NCI-H1048 (cell line): ENCODE data around the gene CLIC6.
"Not testable (repeated sequence)": the region's sequence is repeated elsewhere in the genome, so short reads cannot be mapped to it uniquely, and the experiment has no call there.

Experiments used
- DNase-seq: peaks from one replicate; lab custom pipeline; 2025; lab: John Stamatoyannopoulos, UW

Gene CLIC6

DNA sequence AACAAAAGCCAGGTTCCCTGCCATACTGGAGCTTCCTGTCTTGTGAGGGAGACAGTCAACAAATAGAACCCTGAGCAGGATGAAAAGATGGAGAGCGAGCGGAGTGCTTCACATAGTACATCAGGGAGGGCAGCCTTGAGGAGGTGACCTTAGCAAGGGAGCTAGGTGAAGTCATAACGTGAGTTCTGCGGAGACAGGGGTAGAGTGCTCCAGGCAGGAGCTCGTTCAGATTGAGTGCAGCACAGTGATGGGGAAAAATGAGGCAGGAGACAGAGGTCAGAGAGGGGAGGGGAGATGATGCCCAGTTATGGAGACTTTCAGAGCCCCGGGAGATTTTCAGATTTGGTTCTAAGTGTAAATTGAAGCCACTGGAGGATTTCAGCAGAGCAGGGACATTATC, 15.3 kb upstream of the CLIC6 start:
- DNase-seq, result no peak

DNA sequence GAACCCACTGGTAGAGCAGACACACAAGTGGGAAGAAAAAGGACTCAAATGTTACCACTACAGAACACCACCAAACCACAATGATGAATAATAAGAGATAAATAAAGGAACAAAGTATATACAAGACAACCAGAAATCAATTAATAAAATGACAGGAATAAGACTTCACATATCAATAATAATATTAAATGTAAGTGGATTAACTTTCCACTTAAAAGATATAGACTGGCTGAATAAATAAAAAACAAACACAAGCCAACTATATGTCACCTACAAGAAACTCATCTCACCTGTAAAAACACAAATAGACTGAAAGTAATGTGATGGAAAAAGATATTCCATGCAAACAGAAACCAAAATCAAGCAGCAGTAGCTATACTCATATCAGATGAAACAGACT, 6.9 kb upstream of the CLIC6 start:
- DNase-seq, result no peak

DNA sequence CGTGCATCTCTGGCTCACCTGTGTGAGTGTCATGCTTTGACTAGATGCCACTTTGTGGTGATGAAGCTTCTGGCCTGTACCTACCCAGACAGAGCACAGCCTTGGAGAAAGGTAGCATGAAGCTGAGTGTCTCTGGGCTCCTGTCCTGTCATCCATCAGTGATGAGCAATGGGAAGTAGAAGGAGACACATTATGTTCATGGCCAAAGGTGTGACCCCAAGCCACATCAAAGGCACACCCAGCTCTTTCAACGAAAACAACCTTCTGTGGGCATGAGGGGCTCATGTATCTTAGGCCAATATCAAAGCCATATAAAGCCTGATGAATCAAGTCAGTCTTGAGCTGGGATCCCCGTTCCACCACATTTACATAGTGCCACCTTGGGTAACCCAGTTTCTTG, 1.0 kb upstream of the CLIC6 start:
- DNase-seq, result no peak

DNA sequence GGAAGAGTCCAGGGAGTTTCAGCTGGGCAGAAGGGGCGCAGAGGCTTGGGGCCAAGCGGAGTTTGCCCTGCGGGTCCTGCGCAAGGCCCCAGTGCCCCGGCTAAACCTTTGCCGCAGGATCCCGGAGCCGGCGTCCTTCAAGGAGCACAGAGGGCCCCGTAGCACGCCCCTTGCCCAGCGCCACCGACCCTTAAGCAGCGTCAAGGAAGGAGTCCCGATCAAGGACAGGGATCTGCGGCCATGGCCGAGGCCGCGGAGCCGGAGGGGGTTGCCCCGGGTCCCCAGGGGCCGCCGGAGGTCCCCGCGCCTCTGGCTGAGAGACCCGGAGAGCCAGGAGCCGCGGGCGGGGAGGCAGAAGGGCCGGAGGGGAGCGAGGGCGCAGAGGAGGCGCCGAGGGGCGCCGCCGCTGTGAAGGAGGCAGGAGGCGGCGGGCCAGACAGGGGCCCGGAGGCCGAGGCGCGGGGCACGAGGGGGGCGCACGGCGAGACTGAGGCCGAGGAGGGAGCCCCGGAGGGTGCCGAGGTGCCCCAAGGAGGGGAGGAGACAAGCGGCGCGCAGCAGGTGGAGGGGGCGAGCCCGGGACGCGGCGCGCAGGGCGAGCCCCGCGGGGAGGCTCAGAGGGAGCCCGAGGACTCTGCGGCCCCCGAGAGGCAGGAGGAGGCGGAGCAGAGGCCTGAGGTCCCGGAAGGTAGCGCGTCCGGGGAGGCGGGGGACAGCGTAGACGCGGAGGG, 520 bp downstream of the CLIC6 start:
- no peak for DNase-seq

DNA sequence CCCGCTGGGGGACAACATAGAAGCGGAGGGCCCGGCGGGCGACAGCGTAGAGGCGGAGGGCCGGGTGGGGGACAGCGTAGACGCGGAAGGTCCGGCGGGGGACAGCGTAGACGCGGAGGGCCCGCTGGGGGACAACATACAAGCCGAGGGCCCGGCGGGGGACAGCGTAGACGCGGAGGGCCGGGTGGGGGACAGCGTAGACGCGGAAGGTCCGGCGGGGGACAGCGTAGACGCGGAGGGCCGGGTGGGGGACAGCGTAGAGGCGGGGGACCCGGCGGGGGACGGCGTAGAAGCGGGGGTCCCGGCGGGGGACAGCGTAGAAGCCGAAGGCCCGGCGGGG, 1.1 kb downstream of the CLIC6 start:
- DNase-seq, result not testable (repeated sequence)

DNA sequence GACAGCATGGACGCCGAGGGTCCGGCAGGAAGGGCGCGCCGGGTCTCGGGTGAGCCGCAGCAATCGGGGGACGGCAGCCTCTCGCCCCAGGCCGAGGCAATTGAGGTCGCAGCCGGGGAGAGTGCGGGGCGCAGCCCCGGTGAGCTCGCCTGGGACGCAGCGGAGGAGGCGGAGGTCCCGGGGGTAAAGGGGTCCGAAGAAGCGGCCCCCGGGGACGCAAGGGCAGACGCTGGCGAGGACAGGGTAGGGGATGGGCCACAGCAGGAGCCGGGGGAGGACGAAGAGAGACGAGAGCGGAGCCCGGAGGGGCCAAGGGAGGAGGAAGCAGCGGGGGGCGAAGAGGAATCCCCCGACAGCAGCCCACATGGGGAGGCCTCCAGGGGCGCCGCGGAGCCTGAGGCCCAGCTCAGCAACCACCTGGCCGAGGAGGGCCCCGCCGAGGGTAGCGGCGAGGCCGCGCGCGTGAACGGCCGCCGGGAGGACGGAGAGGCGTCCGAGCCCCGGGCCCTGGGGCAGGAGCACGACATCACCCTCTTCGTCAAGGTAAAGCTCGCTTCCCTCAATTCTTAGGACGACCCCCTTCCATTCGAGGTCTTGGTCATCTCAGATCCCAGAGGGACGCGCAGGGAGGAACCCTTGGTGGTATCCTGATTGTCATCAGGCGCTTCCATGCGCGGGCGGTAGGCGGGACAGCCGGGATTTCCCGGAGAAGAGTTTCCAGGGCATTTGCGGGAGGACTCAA, 1.6 kb downstream of the CLIC6 start:
- no peak for DNase-seq

DNA sequence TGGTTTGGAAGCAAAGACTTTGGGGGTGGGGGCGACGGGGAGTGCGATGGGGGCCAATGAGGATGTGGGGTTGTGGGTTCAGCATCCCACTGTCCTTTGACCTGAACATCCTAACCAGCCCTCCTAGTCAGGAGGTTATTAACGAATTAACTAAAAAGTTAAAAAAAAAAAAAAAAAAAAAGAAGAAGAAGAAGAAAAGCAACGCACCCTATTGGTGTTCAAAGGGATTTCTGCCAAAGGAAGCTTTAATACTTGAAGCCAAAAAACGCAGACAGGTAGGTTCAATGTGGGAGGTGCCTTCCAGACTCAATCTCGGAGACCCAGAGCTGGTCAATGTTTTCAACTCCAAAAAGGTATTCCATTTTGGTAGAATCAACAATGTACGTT, 2.2 kb downstream of the CLIC6 start:
- DNase-seq, result no peak

DNA sequence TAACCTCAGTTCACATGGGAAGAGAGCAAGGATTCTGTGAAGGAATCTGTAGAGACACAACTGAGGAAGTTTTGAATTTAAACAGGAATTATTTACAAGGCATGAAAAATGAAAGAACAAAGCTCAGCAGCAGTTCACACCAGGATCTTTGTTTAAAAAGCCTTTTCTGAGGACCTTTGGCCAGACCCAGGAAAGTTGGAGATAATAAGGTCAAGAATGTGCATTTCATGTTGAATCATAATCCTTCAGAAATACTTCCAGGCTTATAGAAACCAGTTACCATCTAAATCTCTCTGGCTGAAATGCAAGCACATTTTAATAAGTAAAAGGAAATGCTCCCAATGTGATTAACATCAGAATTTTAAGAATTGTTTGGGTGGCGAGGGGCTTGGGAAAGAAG, 2.7 kb downstream of the CLIC6 start:
- no peak for DNase-seq

DNA sequence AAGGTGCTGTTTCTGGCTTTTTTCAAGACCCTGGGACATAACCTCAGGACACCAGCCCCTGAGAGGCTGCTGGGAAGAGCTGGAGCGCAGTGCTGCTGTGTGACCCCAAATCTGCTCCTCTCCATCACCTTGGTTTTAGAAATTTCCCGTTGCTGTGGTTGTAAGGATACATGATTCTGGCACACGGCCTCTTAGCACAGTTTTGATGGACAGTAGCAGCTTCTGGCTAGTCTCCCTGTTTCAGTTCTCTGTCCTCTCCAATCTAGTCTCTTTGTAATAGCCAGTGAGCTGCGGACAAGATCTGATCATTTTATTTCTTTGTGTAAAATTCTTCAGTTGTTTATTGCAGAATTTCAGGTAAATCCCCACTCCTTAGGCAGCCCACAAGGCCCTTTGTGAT, 3.1 kb downstream of the CLIC6 start:
- no peak for DNase-seq

DNA sequence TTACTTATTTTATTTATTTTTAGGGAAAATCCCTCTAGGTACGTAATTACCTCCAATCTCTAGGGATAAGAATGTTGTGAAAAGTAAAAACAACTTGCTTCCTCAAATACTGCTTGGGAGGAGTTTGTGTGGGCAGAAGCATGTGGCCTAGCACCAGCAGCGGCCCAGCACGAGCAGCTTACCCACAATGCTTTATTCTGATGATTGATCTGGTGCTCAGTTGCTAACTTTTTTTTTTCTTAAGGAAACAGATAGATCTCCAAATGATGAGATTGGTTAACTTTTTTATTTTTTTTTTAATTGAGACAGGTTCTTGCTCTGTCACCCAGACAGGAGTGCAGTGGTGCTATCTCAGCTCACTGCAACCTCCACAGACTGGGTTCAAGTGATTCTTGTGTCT, 4.2 kb downstream of the CLIC6 start:
- no peak for DNase-seq

DNA sequence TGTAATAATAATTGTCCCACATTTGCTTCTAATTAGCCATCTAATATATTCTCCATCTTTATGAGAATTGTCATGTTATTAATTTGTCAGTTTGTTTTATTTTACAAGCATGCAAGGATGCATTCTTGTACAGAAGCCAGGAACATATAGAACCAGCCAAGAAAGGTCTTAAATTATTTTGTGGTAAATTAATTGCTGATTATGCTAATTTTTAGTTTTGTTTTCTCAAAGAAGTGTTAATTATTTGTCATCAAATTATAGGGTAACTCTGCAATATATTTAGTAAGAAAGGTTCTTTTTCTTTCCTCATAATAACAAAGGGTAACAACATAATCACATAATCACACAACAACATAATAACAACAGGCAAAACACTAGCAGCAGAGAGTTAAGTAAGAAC, 5.7 kb downstream of the CLIC6 start:
- no peak for DNase-seq

DNA sequence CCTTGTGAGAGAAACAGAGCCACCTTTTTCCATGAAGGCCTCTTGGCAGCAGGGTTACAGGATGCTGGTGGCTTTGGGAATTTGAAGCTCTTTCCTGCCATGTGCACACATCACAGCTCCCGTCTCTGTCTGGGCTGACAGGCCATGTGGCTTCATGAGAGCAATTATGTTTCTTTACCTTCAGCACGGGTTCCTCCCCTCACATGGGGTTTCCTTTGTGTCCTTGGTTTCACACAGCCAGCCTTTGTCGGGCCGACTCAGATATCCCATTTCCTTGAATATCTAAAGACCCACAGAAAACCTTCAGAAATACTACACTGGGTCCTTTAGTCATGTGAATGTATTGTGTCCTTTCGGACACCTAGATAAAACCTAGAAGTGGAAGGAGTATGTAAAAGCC, 7.1 kb downstream of the CLIC6 start:
- DNase-seq, result no peak

DNA sequence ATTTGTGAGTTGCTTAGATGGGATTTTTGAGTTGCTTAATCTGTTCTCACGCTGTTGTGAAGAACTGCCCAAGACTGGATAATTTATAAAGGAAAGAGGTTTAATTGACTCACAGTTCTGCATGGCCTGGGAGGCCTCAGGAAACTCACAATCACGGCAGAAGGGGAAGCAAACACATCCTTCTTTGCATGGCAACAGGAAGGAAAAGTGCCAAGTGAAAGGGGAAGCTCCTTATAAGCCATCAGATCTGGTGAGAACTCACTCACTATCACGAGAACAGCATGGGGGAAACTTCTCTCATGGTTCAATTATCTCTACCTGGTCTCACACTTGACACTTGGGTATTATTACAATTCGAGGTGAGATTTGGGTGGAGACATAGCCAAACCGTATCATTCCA, 10.3 kb downstream of the CLIC6 start:
- no peak for DNase-seq

DNA sequence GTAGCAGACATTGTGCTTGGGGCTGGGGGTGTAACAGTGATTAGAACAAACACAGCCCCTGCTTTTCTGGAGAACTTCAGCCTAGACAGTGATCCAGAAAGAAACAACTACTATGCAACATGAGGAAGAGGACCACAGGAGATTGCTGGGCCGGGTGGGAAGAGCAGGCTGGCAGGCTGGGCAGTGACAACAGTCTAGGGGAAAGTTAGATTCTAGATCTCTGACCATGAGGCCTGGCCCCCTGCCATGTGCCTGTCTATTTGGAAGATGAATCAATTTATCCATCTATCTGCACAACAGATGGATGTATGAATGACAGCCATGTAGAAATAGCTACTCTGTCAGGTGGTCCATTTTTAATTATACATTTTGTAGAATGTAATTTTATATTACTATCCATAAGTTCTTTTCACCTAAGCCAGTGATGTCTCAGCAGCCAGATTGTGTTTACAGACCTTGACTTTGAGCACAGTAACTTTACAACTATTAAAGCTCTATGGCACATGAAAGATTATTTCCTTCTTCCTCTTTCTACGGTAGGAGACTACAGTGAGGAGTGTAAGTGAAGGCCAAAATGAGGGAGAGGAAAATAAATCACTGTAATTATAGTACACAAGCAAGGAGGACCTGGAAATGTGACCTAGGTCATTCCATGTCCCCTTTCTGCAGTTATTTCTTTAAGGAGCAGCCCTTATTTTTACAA, 15.5 kb downstream of the CLIC6 start:
- no peak for DNase-seq

DNA sequence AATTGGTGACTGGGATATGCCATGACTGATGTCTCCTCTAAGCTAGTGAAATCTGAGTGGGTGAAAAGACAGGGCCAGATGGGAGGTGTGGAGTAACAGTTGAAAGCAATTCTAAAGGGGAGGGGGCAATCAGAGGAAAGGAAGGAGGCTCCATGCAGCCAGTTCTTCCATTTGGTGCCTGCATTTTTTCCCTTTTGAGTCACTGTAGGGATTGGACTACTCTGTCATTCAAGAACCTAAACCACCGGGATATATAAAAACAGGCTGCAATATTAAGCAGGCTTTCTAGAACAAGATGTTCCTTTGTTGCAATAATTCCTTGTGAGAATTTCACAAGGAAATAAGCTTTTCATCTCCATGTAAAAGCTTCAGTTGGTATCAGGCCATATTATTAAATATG, 18.3 kb downstream of the CLIC6 start:
- DNase-seq, result no peak

DNA sequence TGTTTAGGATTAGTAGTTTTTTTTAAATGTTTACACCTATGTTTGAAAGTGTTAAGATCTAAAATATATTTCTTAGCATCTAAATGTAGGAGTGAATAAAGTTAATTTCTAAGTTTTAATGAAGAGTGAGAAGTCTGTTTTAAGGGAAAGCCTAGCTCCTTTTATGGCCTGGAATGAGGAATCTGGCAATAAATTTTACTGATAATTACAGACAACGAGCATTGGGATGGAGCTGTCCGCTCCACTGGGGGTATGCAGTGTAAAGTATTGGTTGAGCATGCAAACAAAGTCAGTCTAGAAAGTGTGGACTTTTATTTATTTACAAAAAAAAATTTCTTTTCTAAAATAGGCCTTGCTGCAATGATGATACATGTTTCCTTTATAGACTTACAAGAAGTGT, 19.0 kb downstream of the CLIC6 start:
- no peak for DNase-seq

DNA sequence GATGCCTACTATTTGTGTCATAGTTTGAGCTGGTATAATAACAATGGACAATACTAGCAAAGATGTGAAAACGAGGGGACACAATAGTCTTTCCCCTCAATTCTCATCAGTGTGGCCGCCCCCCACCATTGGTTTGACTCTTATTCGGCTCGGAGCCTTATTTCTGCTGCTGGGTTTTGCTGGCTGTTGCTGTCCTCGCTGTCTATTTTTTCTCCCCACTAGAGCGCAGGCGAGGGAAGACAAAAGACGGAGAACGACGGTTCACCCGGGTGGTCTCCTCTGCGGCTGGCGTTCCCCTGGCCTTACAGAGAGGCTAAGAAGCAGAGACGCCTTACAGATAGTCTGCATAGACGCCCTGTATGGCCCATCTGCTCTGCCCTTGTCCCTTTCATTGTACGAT, 19.4 kb downstream of the CLIC6 start:
- no peak for DNase-seq

DNA sequence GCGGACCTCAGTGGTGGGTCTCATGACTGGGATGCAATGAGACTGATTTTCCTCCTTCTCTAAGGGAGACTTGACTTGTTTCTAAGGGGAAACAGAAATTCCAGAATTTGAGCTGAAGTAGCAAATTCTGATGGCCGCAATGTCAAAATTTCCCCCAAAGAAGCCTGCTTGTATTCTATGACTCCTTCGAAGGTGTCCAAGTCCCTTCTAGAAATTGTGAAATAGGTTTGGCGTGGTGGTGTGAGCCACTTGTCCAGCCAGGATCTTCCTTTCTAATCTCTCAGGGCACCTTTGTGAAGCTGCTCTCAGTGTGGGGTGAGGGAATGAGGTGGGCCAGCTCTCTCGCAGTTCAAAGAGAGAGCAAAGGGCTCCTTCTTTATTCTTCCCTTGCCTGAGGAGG, 19.9 kb downstream of the CLIC6 start:
- no peak for DNase-seq

DNA sequence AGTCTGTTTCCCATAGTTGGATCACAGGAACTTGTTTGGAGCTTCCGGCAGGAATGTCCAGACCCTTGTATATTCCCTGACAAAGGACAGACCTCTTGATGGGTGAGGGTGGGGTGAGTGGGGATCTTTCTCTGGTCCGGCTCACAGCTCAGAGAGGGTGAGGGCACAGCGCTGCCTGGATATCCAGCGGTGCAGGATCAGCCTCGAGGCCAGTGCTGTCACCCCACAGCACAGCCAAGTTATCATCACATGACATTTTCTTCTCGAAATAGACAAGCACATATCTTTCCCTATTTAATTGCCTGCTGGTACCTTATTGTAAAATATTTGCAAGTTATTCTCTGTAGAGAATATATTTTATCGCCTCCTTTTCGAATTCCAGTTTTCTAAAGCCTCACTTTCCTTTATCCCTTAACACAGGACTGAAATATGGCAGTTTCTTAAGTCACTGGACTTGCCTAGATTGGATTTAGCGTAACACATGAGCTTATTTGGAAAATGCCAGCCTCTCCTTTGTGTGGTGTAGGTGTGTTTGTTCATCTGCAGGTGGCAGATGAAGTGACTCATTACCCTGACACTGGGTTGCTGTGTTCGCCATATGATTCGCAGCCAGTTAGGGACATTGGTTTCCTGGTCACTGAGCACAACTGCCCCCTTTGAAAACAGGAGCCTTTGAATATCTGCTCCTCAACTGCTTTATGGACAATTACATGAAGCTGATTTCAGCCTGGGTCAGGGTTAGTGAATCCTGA, 21.4 kb downstream of the CLIC6 start:
- no peak for DNase-seq

DNA sequence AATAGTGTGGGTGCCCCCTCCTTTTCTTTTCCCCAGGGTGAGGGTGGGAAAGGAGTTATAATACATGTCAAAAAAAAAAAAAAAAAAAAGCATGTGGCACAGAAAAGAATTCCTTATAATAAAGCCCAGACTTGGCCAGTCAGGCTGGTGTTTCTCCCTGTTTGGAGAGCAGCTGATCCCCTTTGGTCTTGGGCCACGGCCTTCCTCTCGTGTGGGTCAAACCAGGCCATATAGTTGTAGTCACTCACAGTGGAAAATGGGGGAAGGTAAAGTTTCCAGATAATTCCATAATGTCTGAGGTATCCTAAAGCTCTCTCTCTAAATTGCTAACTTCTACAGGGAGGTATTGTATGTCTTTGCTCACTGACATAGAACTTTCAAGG, 22.0 kb downstream of the CLIC6 start:
- DNase-seq, result no peak

DNA sequence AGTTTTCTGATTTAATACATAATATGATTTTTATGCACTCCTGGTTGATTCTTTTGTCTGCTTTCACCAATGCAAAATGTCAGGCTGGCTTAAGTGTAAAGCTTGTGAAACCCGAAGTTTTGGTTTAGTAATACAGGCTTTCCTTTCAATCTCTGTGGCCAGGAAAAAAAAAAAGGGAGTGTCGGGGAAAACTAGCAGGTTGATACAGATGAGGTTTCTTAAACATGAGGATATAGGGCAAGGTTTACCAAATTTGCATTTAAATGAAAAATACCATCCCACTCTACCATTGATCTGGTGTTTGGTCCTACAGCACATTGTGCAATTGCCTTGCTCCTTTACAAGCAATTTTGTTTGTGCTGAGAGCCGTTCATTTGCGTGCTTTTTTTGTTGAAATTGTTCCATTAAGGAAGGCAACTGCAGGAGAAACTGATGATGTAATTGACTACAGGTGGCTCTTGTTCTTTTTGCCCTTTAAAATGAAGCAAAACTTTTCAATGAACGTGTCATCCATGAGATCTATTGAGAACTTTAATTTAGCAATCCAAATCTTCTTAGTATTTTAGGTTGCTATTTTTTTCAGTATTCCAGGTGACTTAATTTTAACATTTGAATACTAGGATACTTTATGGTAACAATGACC, 22.7 kb downstream of the CLIC6 start:
- no peak for DNase-seq

DNA sequence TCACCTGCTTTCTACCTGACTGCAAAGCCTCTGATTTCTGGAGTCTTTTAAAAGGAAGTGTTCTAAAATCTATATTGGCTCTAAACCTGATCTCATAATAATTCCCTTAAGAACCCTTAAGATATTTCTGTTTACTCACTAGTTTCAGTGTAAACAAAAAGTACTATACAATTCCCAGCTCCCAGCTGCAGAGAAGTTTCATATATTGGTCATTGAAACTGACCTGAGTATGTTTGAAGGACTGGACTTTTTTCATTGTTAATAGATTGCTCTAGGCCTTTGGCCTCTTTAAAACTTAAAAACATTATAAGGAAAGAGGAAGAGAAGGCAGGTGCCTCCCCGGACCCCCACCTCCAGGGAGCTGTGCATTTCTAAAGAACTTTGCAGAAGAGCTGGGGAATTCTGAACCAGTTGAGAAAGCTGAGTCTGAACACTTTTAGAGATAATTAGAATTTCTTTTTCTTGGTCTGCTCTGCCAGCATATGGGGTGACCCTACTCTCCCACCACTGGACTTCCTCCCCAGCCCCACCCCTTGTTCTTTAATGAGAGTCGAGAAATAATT, 23.7 kb downstream of the CLIC6 start:
- no peak for DNase-seq
